SU-DHL-6 (cell line): Measurements from ENCODE around the gene CD101.

Experiments used
- EZH2phosphoT487 ChIP-seq: fragments of 200-600 bp; sonication (generic), shearing (Covaris generic); conservative IDR thresholded peaks from 2 replicates; pipeline ENCODE4 v1.6.1; 2018; ENCODE audit warnings: mild to moderate bottlenecking, antibody characterized with exemption, low read length, moderate library complexity, mixed read lengths
- TF ChIP-seq, protein P1 (sequence below): fragments of 200-600 bp; sonication (generic); IDR thresholded peaks from one replicate; pipeline ENCODE4 v1.5.1; 2017; ENCODE audit warnings: antibody characterized with exemption, mild to moderate bottlenecking, low read length, moderate library complexity; ENCODE audit not compliant: insufficient read depth, poor library complexity, severe bottlenecking

DNA sequence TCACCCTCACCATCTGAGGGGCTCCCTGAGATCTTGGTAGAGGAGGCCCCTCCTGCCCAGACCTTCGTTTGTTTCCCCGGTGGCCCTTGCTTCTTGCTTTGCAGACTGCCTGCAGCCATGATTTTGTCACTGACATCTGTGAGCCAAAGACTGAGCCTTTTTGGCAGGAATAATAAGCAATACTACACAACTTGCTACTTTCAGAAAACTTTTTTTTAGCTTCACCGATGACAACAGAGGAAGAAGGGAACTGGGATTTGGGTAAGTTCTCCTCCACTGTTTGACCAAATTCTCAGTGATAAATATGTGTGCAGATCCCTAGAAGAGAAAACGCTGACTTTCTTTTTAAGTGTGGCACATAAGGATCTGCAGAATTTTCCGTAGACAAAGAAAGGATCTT is 11.7 kb upstream of the CD101 start:
- TF ChIP-seq, protein P1, sequence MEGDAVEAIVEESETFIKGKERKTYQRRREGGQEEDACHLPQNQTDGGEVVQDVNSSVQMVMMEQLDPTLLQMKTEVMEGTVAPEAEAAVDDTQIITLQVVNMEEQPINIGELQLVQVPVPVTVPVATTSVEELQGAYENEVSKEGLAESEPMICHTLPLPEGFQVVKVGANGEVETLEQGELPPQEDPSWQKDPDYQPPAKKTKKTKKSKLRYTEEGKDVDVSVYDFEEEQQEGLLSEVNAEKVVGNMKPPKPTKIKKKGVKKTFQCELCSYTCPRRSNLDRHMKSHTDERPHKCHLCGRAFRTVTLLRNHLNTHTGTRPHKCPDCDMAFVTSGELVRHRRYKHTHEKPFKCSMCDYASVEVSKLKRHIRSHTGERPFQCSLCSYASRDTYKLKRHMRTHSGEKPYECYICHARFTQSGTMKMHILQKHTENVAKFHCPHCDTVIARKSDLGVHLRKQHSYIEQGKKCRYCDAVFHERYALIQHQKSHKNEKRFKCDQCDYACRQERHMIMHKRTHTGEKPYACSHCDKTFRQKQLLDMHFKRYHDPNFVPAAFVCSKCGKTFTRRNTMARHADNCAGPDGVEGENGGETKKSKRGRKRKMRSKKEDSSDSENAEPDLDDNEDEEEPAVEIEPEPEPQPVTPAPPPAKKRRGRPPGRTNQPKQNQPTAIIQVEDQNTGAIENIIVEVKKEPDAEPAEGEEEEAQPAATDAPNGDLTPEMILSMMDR, result no peak
- TF ChIP-seq EZH2phosphoT487, result no peak
